NCI-H446 treated with DMSO at 0.1 percent for 48 hours (cell line): ENCODE data around the gene FOXL2NB.

Experiments used
- DNase-seq: peaks from one replicate; lab custom pipeline; 2025; lab: John Stamatoyannopoulos, UW

Gene FOXL2NB

GRCh38 chr3:138945709-138946662 is 1.0 kb upstream of the FOXL2NB start:
- no peak for DNase-seq

DNA sequence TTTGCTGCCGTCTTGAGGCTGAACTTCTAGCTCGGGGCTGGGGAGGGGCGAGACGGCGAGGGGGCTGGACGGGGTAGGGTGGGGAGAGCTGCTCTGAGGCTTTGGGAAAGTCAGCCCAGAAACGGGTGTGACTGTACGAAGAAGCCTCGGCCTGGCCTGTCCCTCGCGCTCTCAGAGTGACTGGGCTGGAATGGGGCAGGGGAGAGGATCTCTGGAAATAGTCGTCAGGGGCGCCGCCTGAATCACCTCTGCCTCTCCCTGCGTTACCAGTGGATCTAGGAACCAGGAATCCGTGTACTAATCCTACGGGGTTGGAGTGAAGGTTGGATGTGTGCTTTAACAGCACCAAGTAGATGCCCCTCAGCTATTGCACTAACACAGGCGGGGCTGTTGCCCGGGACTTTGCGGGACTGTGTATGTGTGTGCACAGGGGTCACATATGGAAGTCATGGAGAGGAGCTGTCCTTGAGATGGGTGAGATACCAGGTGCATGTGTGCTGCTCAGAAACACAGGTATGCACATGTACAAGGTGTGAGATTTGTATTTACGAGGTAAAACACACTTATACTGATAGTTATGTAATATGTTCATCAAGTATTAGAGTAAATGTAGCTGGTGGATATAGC is 591 bp downstream of the FOXL2NB start:
- DNase-seq, result no peak

DNA sequence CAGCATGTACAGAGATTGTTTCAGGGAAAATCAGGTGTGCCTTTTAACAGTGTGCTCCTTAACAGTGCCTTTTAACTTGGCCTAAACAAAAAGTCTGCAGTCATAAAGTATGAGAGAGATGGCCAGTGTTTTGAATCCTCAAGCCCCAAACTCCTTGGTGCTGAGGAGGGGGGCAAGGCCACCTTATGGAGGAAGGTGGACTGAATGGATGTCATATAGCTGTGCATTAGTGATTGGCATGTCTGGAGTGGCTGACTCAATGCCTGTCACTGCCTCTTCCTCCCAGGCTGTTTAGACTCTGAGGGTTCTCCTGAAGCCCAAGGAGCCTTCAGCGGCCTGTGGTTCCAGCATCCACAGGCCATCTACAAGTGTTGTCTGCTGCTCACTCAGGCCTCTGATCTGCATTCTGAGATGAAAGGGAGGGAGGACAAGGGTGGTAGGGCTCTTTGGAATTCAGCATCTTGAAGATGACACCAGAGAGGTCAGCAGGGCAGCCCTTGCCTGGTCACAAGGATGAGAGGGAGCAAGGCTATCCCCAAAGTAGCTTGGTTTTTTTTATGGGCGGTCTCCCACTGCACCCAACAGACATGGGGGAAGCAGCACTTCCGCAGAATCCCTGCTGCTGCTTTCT is 1.5 kb downstream of the FOXL2NB start:
- no peak for DNase-seq

DNA sequence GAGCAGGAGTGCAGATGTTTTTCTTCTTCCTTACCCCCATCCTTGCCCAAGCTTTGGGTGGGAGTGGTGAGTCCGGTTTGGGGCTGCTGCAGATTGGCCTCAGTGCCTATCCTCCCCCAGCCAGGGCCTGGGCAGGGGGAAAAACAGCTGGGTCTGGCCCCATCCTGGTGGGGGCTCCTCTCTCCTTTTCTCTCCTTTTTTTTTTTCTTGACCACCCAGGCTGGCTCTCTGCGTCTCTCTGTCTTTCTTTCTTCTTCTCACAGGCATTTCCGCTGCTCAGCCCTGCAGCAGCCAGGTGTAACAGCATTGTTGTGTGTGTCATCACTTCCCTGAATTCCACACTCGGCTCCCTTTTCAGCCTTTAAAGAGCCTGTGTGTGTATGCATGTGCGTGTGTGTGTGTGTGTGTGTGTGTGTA is 2.0 kb downstream of the FOXL2NB start:
- DNase-seq, result no peak

DNA sequence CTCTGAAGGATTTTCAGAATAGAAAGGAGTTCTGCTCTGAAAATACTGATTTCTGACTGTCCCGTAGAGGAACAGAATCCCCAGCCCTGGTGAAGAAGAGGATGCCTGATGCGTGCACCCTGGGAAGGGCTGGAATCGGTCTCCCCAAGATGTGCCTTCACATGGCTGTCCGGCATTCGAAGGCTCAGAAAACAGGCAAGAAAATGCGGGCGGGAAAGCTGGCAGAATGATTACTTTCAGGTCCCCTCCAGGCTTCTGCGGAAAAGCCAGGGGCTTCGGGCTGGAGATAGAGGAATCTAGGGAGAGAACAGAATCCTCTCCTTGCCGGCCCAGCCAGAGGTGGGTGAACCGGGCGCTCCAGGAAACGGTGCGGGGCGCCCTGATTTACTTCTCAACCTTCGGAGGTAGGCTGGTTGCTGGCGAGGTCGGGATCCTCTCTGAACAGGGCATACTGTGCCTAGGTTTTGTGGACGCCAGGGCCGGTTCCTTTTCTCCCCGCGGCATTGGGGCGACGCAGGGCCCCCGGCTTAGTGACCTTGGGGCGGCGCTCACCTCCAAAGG is 2.5 kb downstream of the FOXL2NB start:
- DNase-seq, result no peak

GRCh38 chr3:138950006-138950644 is 3.1 kb downstream of the FOXL2NB start:
- DNase-seq, result no peak

DNA sequence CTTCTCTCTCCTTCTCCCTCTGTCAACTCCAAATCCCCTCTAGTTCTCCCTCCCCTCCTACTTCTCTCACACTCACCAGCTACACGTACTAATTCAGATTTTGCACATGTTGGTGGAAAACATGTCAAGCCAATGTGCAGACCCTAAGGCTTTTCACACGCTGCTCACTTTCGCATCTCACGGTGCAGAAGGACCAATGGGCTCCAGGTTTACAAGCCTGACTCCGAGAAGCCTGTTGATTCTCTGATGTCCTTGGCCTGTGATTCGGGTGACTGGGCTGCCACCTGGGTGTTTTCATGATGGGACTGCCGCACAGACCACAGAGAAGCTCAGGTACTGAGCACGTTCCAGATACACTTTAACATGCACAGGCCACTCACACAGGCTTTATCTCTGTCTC is 3.7 kb downstream of the FOXL2NB start:
- no peak for DNase-seq

GRCh38 chr3:138960417-138960852 is 13.4 kb downstream of the FOXL2NB start:
- DNase-seq, result no peak

DNA sequence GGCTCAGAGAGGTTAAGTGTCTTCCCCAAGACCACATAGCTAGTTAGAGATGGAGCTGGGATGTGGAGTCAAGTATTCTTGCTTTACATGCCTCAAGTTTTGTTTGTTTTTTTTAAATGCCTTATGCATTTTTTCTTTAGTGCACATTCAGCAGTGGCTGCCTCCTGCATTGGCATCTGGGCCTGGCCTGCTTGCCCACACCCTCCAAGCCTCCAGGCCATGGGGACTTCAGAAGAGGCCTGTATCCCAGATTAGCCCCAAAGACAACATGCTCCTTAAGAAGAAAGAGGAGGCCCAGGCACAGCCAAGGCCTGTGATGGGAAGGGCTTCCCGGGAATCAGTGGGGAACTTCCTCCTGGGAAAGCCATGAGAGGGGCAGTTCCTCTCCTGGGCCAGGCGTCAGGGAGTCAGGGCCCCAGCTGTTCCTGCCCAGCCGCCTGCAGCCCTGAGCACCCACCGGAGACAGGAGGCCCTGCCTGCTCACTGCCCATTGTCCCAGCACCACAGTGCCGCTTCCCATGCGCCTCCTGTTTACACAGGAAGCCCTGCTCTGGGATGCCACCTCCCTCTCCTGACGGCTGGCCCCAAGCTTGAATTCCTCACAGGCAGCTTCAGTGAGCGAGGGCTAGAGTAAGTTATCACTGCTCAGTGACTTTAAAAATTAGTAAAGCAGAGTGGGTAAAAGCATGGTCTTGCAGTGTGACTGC is 16.0 kb downstream of the FOXL2NB start:
- no peak for DNase-seq

- no peak for DNase-seq
Measured at GRCh38 chr3:138964264-138964663, 17.2 kb downstream of the FOXL2NB start.

- DNase-seq, result no peak
Measured at GRCh38 chr3:138964923-138965322, 17.9 kb downstream of the FOXL2NB start.

GRCh38 chr3:138971766-138972320 is 24.8 kb downstream of the FOXL2NB start:
- DNase-seq, result no peak

GRCh38 chr3:138972941-138973340 is 25.9 kb downstream of the FOXL2NB start:
- DNase-seq, result no peak

DNA sequence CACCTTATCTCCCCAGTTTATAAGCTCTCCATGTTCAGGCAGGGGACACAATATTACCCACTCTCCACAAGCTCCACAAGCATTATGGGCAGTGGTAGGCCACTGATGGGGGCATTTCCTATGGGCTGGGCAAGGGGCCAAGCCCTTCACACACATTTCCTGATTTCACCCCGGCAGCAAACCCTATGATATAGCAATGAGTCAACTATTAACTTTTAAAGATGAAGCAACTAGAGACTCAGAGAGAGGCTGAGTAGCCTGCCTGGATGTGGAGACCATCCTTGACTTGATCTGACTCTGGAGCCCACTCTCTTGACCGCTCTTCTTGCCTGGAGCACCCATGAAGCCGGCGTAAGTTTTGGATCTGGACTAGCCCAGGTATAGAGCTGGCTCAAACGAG is 27.4 kb downstream of the FOXL2NB start:
- no peak for DNase-seq

DNA sequence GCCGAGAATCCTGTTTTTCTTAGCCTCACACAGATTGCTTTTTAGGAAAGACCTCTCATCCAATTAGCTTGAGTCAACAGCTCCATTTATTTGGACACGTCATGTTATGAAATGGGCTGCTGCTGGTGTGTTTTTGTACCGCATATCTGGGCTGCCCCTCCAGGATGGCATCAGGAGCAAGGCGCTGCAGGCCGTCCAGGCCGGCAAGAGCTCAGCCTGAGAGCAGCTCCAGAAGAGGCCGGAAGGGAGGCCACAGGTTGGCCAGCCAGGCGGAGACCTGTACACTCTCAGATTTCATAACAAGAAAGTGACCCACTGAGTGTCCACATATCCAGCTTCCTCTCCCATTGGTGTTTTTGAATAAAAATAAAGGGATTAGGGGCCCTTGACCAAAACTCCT is 28.3 kb downstream of the FOXL2NB start:
- no peak for DNase-seq

DNA sequence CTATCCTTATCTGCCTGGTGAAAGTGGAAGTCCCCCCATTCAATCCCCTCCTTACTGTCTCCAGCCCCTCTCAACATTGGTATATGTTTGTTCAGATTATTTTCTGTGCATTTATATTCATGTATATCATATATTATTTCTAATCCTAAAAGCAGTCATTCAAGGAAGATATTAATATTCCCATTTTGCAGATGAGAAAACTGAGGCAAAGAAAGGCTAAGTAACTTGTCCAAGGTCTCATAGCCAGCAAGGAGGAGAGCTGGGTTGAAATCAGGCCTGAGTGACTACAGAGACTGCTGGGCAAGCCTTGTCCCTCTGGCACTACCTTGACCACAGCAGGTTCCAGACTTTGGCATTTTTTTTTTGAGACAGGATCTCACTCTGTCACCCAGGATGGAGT is 29.0 kb downstream of the FOXL2NB start:
- no peak for DNase-seq

- no peak for DNase-seq
Measured at GRCh38 chr3:138984816-138985215, 37.8 kb downstream of the FOXL2NB start.

GRCh38 chr3:138985932-138986331 is 38.9 kb downstream of the FOXL2NB start:
- peak; percentile 13 for DNase-seq

DNA sequence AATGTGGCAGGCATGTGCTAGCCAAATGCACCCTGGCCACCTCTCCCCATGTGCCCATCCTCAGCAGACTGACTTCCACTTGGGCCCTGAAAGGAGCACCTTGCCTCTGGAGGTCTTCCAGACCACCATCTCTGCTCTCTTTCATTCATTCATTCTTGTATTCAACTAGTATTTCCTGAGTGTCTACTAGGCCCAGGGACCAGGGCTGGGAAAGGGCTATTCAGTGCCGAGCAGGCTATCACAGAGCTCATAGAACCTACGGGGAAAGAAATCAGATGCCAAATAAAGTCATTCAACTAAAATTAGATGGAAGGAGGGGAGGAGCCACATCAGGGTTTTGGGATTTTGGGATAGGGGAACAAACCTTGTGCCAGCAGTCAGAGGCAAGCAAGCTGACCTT is 40.2 kb downstream of the FOXL2NB start:
- DNase-seq, result peak; percentile 87

DNA sequence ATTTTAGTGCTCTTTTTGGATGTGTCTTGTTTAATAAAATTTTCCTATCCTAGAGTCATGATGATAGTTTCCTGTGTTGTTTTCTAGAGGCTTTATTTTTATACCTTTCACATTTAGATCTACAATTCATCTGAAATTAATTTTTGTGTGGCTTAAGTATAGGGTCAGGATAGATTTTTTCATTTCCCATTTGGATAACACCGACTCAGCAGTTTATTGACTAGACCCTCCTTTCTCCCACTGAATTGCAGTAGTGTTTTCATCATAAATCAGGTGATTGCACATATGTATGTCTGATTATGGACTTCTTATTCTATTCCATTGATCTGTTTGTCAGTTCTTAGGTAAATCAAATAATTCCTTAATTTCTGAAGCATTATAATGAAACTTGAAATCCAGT is 48.7 kb downstream of the FOXL2NB start:
- no peak for DNase-seq
